Measurements from ENCODE around the gene CD52.

The CD52 gene

GRCh38 chr1:26337625-26338024, 19.9 kb downstream of the CD52 start:
- no peaks in the 10 kb centered on the region for H3K9me3 ChIP-seq (ENCODE audit: low read length)
- no peak overlapping the region for H3K4me3 ChIP-seq (ENCODE audit: low read depth, low read length, poor library complexity, severe bottlenecking)
- H3K9me2 ChIP-seq (ENCODE audit: low read depth, low read length): no peaks in the 10 kb centered on the region
- H3K4me2 ChIP-seq (ENCODE audit: low read length): no peak overlapping the region
- H3K36me3 ChIP-seq (ENCODE audit: insufficient read depth, low read length): no peaks in the 10 kb centered on the region
- TF ChIP-seq EZH2 (IDR thresholded peaks at IDR 0.05; ENCODE audit: borderline replicate concordance, low read length) (no peak), CTCF (IDR thresholded peaks at IDR 0.05; ENCODE audit: low read length) (no peak)
- no peaks in the 10 kb centered on the region for H3F3A ChIP-seq (ENCODE audit: insufficient read depth, low read length)
- no peak overlapping the region for H3K9ac ChIP-seq (ENCODE audit: low read length)
- H3K27ac ChIP-seq (ENCODE audit: low read depth, low read length, poor library complexity, severe bottlenecking): no peak overlapping the region
- H2AFZ ChIP-seq (ENCODE audit: low read length): no peak overlapping the region
- H3K27me3 ChIP-seq (ENCODE audit: insufficient read depth, low read length): no peaks in the 10 kb centered on the region
- no peaks in the 10 kb centered on the region for H3K79me2 ChIP-seq (ENCODE audit: insufficient read depth, low read length)
- H3K4me1 ChIP-seq (ENCODE audit: insufficient read depth, low read length, severe bottlenecking): peaks cover 21% of the 10 kb centered on the region
- H4K20me1 ChIP-seq (ENCODE audit: insufficient read depth, low read length): no peaks in the 10 kb centered on the region

GRCh38 chr1:26338670-26339069, 20.9 kb downstream of the CD52 start:
- H3K4me3 ChIP-seq (ENCODE audit: low read depth, low read length, poor library complexity, severe bottlenecking): no peak overlapping the region
- no peaks in the 10 kb centered on the region for H3K9me3 ChIP-seq (ENCODE audit: low read length)
- no peaks in the 10 kb centered on the region for H4K20me1 ChIP-seq (ENCODE audit: insufficient read depth, low read length)
- no peak overlapping the region for H3K27ac ChIP-seq (ENCODE audit: low read depth, low read length, poor library complexity, severe bottlenecking)
- no peak overlapping the region for H3K9ac ChIP-seq (ENCODE audit: low read length)
- no peaks in the 10 kb centered on the region for H3F3A ChIP-seq (ENCODE audit: insufficient read depth, low read length)
- H3K36me3 ChIP-seq (ENCODE audit: insufficient read depth, low read length): no peaks in the 10 kb centered on the region
- H3K79me2 ChIP-seq (ENCODE audit: insufficient read depth, low read length): no peaks in the 10 kb centered on the region
- TF ChIP-seq CTCF (IDR thresholded peaks at IDR 0.05; ENCODE audit: low read length) (no peak), EZH2 (IDR thresholded peaks at IDR 0.05; ENCODE audit: borderline replicate concordance, low read length) (no peak)
- peaks cover 21% of the 10 kb centered on the region for H3K4me1 ChIP-seq (ENCODE audit: insufficient read depth, low read length, severe bottlenecking)
- no peak overlapping the region for H3K4me2 ChIP-seq (ENCODE audit: low read length)
- H3K27me3 ChIP-seq (ENCODE audit: insufficient read depth, low read length): no peaks in the 10 kb centered on the region
- H3K9me2 ChIP-seq (ENCODE audit: low read depth, low read length): no peaks in the 10 kb centered on the region
- no peak overlapping the region for H2AFZ ChIP-seq (ENCODE audit: low read length)

- no peaks in the 10 kb centered on the region for H3K79me2 ChIP-seq (ENCODE audit: insufficient read depth, low read length)
- no peak overlapping the region for H3K9ac ChIP-seq (ENCODE audit: low read length)
These were observed 22.3 kb downstream of the CD52 start for GRCh38 chr1:26340047-26340481.

More at GRCh38 chr1:26340047-26340481, 22.3 kb downstream of the CD52 start:
- Histone ChIP-seq H2AFZ (ENCODE audit: low read length) (no peak overlapping the region), H3K4me3 (ENCODE audit: low read depth, low read length, poor library complexity, severe bottlenecking) (no peak overlapping the region), H3K4me2 (ENCODE audit: low read length) (no peak overlapping the region), H3F3A (ENCODE audit: insufficient read depth, low read length) (no peaks in the 10 kb centered on the region), H3K36me3 (ENCODE audit: insufficient read depth, low read length) (no peaks in the 10 kb centered on the region), H3K27ac (ENCODE audit: low read depth, low read length, poor library complexity, severe bottlenecking) (no peak overlapping the region), H4K20me1 (ENCODE audit: insufficient read depth, low read length) (no peaks in the 10 kb centered on the region), H3K9me3 (ENCODE audit: low read length) (no peaks in the 10 kb centered on the region), H3K27me3 (ENCODE audit: insufficient read depth, low read length) (no peaks in the 10 kb centered on the region), H3K9me2 (ENCODE audit: low read depth, low read length) (no peaks in the 10 kb centered on the region), H3K4me1 (ENCODE audit: insufficient read depth, low read length, severe bottlenecking) (peaks cover 16% of the 10 kb centered on the region)
- TF ChIP-seq EZH2 (IDR thresholded peaks at IDR 0.05; ENCODE audit: borderline replicate concordance, low read length) (no peak), CTCF (IDR thresholded peaks at IDR 0.05; ENCODE audit: low read length) (no peak)
